Retinal pigment epithelial cell (primary cell): ENCODE measurements around the gene KIAA1671.
A peak's percentile ranks its signal among the peaks of the same experiment; 100 is the strongest.

Experiments
- DNase-seq: peaks from one replicate; pipeline ENCODE4 v3.0.0-alpha.2; 2010; ENCODE audit warnings: low read depth
- H3K4me3 ChIP-seq: 2 replicates; pipeline ENCODE4 v1.5.1; 2011; ENCODE audit warnings: mild to moderate bottlenecking, low read length, control low read depth, moderate library complexity
- TF ChIP-seq, protein P1 (sequence below): conservative IDR thresholded peaks from 2 replicates; pipeline ENCODE4 v1.5.1; 2011; ENCODE audit warnings: low read depth, low read length, control low read depth, inconsistent platforms

KIAA1671 gene

DNA sequence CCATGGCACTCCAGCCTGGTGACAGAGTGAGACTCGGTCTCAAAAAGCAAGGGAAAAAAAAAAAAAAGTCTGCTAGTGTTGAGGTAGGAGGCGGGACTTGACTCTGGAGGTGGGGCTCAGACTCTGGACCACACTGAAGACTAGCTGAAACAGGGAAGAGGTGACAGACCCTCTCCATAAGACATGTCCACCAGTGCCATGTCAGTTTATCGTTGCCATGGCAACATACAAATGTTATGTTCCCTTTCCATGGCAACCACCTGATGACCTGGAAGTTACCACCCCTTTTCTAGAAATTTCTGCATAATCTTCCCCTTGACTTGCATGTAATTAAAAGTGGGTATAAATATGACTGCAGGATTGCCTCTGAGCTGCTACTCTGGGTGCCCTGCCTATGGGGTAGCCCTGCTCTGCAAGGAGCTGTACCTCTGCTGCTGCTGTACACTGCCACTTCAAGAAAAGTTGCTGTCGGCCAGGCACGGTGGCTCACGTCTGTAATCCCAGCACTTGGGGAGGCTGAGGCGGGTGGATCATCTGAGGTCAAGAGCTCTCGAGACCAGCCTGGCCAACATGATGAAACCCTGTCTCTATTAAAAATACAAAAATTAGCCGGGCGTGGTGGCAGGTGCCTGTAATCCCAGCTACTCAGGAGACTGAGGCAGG is 55.1 kb downstream of the KIAA1671 start:
- DNase-seq = no peak
- TF ChIP-seq, protein P1, sequence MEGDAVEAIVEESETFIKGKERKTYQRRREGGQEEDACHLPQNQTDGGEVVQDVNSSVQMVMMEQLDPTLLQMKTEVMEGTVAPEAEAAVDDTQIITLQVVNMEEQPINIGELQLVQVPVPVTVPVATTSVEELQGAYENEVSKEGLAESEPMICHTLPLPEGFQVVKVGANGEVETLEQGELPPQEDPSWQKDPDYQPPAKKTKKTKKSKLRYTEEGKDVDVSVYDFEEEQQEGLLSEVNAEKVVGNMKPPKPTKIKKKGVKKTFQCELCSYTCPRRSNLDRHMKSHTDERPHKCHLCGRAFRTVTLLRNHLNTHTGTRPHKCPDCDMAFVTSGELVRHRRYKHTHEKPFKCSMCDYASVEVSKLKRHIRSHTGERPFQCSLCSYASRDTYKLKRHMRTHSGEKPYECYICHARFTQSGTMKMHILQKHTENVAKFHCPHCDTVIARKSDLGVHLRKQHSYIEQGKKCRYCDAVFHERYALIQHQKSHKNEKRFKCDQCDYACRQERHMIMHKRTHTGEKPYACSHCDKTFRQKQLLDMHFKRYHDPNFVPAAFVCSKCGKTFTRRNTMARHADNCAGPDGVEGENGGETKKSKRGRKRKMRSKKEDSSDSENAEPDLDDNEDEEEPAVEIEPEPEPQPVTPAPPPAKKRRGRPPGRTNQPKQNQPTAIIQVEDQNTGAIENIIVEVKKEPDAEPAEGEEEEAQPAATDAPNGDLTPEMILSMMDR = no peak
- no peak overlapping the region for H3K4me3 ChIP-seq

DNA sequence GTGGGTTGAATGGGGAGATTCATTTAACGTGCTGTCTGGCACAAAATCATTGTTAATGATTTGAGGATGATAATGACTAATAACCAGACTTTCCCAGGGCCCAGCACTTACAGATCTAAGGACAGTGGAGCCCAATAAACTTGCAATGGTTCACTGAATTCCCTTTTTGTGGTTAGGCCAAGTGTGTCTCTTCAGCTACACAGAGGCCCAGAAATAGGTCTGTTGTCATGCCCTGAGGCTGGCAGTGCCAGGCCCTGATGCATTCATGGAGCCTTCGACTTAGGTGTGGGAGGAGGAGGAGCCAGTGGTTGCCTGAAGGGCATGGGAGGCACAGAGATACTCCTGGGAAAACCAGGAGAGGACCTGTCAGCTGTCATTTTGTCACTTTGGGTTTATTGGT is 56.1 kb downstream of the KIAA1671 start:
- TF ChIP-seq, protein P1 = no peak
- H3K4me3 ChIP-seq = no peak overlapping the region
- peak; percentile 56 for DNase-seq

DNA sequence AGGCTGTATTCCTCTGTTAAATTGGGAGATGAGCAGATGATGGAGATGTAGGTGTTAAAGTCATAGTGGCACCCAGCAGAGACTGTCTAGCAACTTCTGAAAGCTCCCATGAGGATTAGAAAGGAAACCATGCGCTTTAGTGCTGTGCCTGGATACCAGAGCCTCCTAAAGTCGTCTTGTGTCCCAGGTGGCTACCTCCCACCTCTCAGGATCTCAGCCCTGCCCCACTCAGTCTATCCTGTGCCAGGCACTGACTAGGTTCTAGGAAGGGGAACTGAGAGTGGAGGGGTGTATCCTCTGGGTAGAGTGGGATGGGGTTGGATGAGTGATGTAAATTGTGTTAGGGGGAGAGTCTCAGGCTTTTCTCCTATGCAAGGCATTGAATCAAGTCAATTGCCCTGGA is 60.2 kb downstream of the KIAA1671 start:
- TF ChIP-seq, protein P1 = no peak
- H3K4me3 ChIP-seq = no peak overlapping the region
- no peak for DNase-seq

DNA sequence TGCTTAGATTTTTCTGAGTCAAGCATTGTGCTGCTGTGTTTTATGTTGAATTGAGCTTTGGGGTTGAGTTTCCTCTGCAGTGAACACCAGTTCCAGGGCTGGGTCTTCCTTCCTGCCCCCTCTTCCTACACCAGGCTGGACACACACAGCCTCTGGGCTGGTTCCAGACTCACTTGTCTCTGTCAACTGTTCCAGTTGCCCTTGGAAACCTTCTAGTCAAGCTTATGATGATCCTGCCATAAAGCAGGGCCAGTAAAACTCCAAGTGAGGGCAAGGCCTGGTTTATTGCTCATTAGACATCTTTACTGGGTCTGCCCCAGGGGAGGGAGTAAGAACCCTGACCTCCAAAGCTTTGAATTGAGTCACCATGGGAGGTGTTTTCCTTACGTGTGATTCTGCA is 61.1 kb downstream of the KIAA1671 start:
- no peak overlapping the region for H3K4me3 ChIP-seq
- TF ChIP-seq, protein P1 = no peak
- DNase-seq = no peak

DNA sequence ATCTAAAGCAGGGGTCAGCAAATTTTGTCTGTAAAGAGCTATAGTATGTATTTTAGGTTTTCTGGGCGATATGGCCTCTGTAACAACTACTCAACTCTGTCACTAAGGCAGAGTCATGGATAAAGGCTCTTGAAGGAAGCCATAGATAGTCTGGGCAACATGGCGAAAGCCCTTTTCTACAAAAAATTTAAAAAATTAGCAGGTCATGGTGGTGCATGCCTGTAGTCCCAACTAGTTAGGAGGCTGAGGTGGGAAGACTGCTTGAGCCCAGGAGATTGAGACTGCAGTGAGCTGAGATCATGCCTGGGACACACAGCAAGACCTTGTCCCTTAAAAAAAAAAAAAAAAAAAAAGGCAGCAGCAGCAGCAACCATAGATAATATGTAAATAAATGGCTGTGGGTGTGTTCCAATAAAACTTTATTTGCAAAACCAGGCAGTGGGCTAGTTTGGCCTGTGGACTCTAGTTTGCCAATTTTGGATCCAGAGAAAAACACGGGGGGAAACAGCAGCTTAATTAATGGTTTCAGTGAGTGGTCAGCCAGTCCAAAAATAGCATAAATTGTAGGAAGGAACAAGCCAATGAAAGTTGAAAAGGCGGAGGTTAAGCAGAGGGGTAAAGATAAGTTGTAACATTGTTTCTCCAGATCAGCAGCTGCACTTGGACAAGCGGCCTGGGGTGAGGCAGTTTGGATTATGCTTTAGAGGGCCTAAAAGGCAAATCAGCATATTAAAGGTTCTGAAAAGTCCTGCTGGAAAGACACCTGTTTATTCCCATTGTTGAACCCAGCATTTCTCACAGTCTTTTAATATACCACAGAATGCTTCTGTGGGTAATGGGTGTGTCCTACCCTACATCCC is 62.6 kb downstream of the KIAA1671 start:
- TF ChIP-seq, protein P1 = no peak
- H3K4me3 ChIP-seq = no peak overlapping the region
- no peak for DNase-seq

DNA sequence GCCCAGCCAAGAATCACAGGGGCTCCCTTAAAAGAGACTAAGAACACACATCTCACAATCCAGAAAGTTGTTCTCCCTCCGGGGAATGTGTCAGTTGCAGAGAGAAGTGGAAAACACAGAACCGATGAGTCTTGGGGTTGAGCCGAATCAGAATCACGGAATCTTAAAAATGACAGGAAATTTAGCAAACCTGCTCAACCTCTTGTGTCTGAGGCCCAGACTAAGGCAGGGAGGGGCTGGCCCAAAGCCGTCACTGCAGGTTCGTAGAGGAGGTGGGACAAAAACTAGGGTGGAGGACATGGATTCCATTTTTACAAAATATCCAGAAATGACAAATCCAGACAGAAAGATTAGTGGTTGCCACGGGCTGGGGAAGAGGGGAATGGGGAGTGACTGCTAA is 63.8 kb downstream of the KIAA1671 start:
- no peak overlapping the region for H3K4me3 ChIP-seq
- no peak for DNase-seq
- TF ChIP-seq, protein P1 = no peak

DNA sequence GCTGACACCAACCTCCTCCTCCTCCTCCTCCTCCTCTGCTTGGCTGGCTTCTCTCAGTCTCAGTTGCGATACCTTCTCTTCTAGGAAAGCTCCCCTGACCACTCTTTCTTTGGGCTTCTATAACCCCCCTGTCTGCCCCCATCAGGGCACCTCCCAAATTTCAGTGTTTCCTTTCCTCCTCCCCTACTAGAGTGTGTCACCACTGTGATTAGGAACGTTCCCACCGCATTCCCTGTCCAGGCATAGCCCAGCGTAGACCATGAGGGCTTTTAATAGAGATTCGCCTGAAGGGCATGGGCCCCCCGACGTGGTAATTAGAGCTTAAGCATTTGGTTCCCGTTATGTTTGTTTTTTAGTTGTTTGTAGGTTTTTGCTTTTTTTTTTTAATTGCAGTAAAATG is 65.5 kb downstream of the KIAA1671 start:
- TF ChIP-seq, protein P1 = no peak
- no peak for DNase-seq
- H3K4me3 ChIP-seq = no peak overlapping the region
